ENCODE results near the gene CALU.

The CALU gene

GRCh38 chr7:128763541-128763940 lies 24.4 kb downstream of the CALU start:
- H3K4me3 ChIP-seq (IDR thresholded peaks at IDR 0.05; ENCODE audit: insufficient read depth, low read depth, low read length), result no peak overlapping the region
- no peaks in the 10 kb centered on the region for H3K27me3 ChIP-seq (ENCODE audit: insufficient read depth, low read depth)
- H3K4me2 ChIP-seq, result no peak overlapping the region
- no peak overlapping the region for H2AFZ ChIP-seq (ENCODE audit: low read depth)
- H3K36me3 ChIP-seq (ENCODE audit: insufficient read depth), result 0 out of 2 replicates have a peak, but pooled peaks cover 8% of the 10 kb centered on the region
- no peaks in the 10 kb centered on the region for H3K79me2 ChIP-seq (ENCODE audit: insufficient read depth, low read depth)
- H3K9ac ChIP-seq, result no peak overlapping the region
- H4K20me1 ChIP-seq (ENCODE audit: insufficient read depth), result no peaks in the 10 kb centered on the region
- no peak for TF ChIP-seq CTCF (conservative IDR thresholded peaks at IDR 0.05; ENCODE audit: low read depth, low read length)
- H3K27ac ChIP-seq, result no peak overlapping the region
- no peaks in the 10 kb centered on the region for H3K4me1 ChIP-seq (ENCODE audit: low read depth, poor library complexity, severe bottlenecking)

GRCh38 chr7:128767475-128768110 lies 28.4 kb downstream of the CALU start:
- Histone ChIP-seq H3K36me3 (ENCODE audit: insufficient read depth) (no peaks in the 10 kb centered on the region; the same call in 1 of the 2 replicates), H3K4me2 (no peak overlapping the region)
- no peak for TF ChIP-seq CTCF (conservative IDR thresholded peaks at IDR 0.05; ENCODE audit: low read depth, low read length)

GRCh38 chr7:128770233-128770632 lies 31.1 kb downstream of the CALU start:
- Histone ChIP-seq H3K4me3 (IDR thresholded peaks at IDR 0.05; ENCODE audit: insufficient read depth, low read depth, low read length) (no peak overlapping the region), H3K4me2 (no peak overlapping the region), H3K27ac (no peak overlapping the region), H3K27me3 (ENCODE audit: insufficient read depth, low read depth) (no peaks in the 10 kb centered on the region), H3K79me2 (ENCODE audit: insufficient read depth, low read depth) (no peaks in the 10 kb centered on the region), H3K36me3 (ENCODE audit: insufficient read depth) (no peaks in the 10 kb centered on the region; the same call in 1 of the 2 replicates), H3K9ac (no peak overlapping the region), H4K20me1 (ENCODE audit: insufficient read depth) (no peaks in the 10 kb centered on the region), H3K4me1 (ENCODE audit: low read depth, poor library complexity, severe bottlenecking) (no peaks in the 10 kb centered on the region), H2AFZ (ENCODE audit: low read depth) (no peak overlapping the region)
- TF ChIP-seq CTCF (conservative IDR thresholded peaks at IDR 0.05; ENCODE audit: low read depth, low read length), result no peak

More at GRCh38 chr7:128767475-128768110, 28.4 kb downstream of the CALU start:
- H4K20me1 ChIP-seq (ENCODE audit: insufficient read depth), result no peaks in the 10 kb centered on the region
- no peak overlapping the region for H2AFZ ChIP-seq (ENCODE audit: low read depth)
- H3K79me2 ChIP-seq (ENCODE audit: insufficient read depth, low read depth), result no peaks in the 10 kb centered on the region
- H3K27me3 ChIP-seq (ENCODE audit: insufficient read depth, low read depth), result no peaks in the 10 kb centered on the region
- H3K27ac ChIP-seq, result no peak overlapping the region
- H3K4me1 ChIP-seq (ENCODE audit: low read depth, poor library complexity, severe bottlenecking), result no peaks in the 10 kb centered on the region
- no peak overlapping the region for H3K9ac ChIP-seq
- no peak overlapping the region for H3K4me3 ChIP-seq (IDR thresholded peaks at IDR 0.05; ENCODE audit: insufficient read depth, low read depth, low read length)

- H3K4me2 ChIP-seq, result no peak overlapping the region
- no peaks in the 10 kb centered on the region for H3K27me3 ChIP-seq (ENCODE audit: insufficient read depth, low read depth)
- H2AFZ ChIP-seq (ENCODE audit: low read depth), result no peak overlapping the region
- no peaks in the 10 kb centered on the region for H3K4me1 ChIP-seq (ENCODE audit: low read depth, poor library complexity, severe bottlenecking)
- TF ChIP-seq CTCF (conservative IDR thresholded peaks at IDR 0.05; ENCODE audit: low read depth, low read length), result no peak
- no peak overlapping the region for H3K9ac ChIP-seq
- no peaks in the 10 kb centered on the region; the same call in 1 of the 2 replicates for H3K36me3 ChIP-seq (ENCODE audit: insufficient read depth)
- no peaks in the 10 kb centered on the region for H4K20me1 ChIP-seq (ENCODE audit: insufficient read depth)
- H3K79me2 ChIP-seq (ENCODE audit: insufficient read depth, low read depth), result no peaks in the 10 kb centered on the region
- H3K4me3 ChIP-seq (IDR thresholded peaks at IDR 0.05; ENCODE audit: insufficient read depth, low read depth, low read length), result no peak overlapping the region
- no peak overlapping the region for H3K27ac ChIP-seq
These were observed 34.4 kb downstream of the CALU start for GRCh38 chr7:128773604-128774003.
